ENCODE measurements around the gene ADAMTS17.
"Not testable (repeated sequence)": the region's sequence is repeated elsewhere in the genome, so short reads cannot be mapped to it uniquely, and the experiment has no call there.

Gene ADAMTS17

GRCh38 chr15:99995543-99995942, 346.2 kb downstream of the ADAMTS17 start:
- no peak for DNase-seq (ENCODE audit: low read depth in 2 of 2)

DNA sequence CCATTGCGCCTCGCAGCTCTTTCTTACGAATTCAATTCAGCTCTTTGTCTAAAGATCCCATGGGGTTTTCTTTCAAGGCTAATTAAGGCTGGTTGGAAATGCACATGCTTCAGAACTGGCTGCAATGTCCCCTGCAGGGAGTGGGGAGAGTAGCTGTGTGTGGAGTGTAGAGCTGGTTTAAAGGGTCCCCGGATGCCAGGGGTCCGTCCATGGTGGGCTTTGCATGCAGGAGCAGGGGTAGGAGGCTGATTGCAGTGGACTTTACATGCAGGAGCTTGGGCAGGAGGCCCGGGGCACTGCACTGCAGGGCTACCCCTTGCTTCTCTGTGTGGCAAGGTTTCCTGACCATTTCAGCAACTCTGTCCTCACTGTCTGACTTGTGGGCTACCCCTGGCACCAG, 346.9 kb downstream of the ADAMTS17 start:
- no peak for DNase-seq (ENCODE audit: low read depth in 2 of 2)

DNA sequence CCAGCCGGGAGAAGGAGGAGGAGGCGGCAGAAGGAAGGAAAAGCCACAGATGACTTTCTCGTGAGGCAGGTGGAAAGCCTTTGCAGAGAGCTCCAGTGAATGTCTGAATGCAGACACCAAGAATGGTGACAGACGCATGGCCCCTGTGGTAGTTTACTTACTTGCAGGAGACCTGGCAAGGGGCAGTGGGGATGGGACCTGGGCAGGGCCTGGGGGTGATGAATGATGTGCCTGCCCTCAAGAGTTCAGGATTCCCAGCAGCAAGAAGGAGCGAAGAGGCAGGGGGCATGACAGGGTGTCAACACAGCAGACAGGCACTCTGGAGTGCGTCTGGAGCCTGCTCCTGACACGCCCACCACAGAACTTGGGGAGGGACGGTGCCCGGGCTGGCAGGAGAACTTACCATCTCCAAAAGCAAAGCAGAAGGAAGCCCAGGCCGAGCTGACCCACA, 348.1 kb downstream of the ADAMTS17 start:
- DNase-seq (ENCODE audit: low read depth in 2 of 2): no peak

DNA sequence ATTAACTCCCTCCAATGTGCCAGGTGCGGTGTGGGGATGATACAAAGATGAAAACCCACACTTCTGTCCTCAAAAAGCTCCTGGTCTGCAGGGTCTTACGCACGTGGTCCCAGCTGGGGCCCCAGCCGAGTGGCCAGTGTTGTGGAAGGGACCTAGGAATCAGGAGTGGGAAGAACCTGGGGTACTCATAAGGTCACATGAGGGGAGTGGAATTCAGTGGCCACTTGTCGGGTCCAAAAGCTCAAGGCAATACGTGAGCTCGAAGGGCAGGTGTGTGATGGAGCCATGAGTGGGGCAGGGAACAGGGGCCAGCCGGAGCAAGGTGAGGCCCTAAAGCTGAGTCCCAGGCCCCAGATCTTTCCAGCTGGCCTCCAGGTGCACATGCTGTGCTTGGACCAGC, 348.5 kb downstream of the ADAMTS17 start:
- no peak for DNase-seq (ENCODE audit: low read depth in 2 of 2)

DNA sequence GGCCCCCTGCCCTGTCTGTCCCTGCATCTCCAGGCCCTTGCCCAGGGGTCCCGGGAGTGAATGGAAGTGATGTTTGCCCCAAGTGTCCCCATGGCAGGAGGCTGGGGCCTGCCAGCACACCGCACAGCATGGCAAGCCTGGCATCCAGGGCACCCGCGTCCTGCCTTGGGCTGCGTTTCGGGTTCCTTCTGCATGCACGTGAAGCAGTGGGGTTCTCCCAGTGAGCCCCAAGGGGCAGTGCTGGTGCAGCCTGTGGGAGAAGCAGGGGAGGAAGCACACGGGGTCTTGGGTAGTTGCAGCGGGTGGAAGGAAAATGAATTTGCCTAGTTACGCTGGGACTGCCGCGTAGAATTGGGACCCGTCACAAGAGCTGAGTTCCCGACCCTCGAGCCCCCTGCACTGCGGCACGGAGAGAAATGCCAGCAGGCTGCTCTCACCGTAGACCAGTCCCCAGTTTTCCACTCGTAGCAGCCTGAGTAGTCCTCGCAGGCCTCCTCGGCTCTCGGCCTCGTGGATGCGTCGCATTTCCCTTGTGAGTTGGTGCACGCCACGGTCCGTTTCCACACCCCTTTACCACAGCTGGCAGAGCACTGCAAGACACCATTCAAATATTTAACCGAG, 349.1 kb downstream of the ADAMTS17 start:
- DNase-seq (ENCODE audit: low read depth in 2 of 2): no peak

DNA sequence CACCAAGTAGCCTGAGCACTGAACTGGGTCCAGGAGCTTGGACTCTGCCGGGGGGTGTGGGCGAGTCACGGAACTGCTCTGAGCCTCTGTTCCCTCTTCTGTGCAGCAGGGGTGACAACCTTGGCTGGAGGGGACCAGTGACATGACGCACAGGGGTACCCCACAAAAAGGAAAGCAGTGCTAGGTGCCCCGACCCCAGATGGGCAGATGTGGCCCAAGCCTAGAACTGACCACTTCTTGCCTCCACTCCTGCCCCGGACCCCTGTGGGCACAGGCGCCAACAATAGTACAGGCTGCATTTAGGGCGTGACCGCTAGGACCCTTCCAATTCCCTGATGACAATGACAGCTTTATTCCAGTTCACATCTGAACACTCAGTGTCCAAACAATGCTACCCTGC, 352.7 kb downstream of the ADAMTS17 start:
- no peak for DNase-seq (ENCODE audit: low read depth in 2 of 2)

- DNase-seq (ENCODE audit: low read depth in 2 of 2): no peak
These were observed 354.1 kb downstream of the ADAMTS17 start for GRCh38 chr15:99987701-99988100.

GRCh38 chr15:99987119-99987506, 354.7 kb downstream of the ADAMTS17 start:
- no peak for DNase-seq (ENCODE audit: low read depth in 2 of 2)

- DNase-seq (ENCODE audit: low read depth in 2 of 2): no peak
These were observed 355.3 kb downstream of the ADAMTS17 start for GRCh38 chr15:99986297-99987118.

- no peak for DNase-seq (ENCODE audit: low read depth in 2 of 2)
These were observed 355.9 kb downstream of the ADAMTS17 start for GRCh38 chr15:99985878-99986277.

- no peak for DNase-seq (ENCODE audit: low read depth in 2 of 2)
These were observed 357.1 kb downstream of the ADAMTS17 start for GRCh38 chr15:99984491-99985243.

- no peak for DNase-seq (ENCODE audit: low read depth in 2 of 2)
These were observed 357.9 kb downstream of the ADAMTS17 start for GRCh38 chr15:99983886-99984286.

- DNase-seq (ENCODE audit: low read depth in 2 of 2): no peak
These were observed 358.4 kb downstream of the ADAMTS17 start for GRCh38 chr15:99983171-99983885.

DNA sequence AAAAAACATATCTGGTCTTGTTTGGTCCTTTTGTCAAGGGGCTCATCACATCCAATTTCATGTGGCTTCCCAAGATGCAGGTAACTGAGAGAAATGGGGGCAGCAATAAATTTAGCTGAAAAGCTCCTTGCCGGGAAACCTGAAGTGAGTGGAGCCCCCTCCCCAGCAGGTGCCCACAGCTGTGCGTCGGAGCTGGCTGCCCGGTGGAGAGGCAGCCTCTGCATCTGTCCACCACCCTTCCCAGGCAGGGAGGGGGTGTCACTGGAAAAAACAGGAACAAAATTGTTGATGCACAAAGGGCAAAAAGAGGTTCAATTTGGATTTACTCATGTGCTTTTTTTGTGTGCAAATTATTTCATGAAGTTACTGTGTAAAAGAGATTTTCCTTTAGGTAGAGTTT, 359.1 kb downstream of the ADAMTS17 start:
- DNase-seq (ENCODE audit: low read depth in 2 of 2): no peak

DNA sequence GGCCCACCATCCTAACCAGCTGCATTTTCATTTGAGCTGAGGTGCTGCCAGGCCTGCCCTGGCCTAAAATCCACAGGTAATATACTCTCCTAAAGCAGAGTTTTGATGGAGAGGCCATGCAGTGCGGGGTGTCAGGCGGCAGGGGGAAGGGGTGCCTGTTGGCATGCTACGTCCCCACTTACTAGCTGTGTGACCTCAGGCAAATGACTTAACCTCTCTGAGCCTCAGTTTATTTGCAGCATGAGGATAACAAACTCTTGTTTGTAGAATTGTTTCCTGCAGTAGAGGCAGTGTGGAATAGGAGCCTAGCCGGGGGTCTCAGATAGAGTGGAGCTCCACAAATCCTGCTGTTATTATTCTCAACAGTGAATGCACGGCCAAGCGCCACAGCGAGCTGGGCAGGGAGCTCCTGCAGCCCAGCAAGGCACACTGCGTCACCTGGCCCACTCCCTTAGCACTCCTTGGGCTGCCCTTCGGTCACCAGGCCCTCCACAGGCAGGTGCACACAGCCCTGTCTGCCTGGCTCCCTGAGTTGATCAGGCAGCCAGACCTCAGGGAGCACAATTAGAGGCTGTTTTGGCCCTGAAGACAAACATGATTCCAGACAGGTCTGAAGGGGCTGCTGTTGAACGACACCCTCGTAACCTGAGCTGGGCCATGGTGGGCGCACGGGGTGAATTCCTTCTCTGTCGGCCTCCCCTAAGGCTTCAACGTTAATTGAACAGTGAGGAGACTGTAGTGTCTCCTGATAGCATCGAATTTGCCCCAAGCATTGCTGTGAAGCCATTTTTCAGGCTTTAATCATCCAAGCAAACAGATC, 359.7 kb downstream of the ADAMTS17 start:
- DNase-seq (ENCODE audit: low read depth in 2 of 2): no peak

DNA sequence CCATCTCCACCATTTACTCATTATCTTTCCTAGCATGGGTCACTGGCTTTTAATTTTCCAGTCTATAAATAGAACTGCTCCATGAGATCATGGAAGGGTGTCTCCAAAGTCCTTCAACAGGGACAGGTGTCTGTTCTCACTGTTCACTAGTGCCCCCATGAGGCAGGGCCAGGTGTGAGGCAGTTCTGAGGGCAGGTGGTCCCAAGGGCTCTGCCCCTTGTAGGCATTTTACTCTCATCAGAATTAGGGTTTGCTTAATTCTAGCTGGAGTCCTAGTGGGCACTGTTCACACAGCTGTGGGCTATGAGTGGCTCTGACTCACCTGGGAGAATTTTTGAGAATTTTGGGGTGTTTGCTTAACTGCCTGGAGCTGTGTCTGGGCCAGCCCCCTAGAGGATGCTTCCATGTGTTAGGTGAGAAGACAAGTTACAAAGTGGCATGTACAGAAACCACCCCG, 360.6 kb downstream of the ADAMTS17 start:
- DNase-seq (ENCODE audit: low read depth in 2 of 2): no peak

- DNase-seq (ENCODE audit: low read depth in 2 of 2): no peak
These were observed 361.0 kb downstream of the ADAMTS17 start for GRCh38 chr15:99980752-99981151.

DNA sequence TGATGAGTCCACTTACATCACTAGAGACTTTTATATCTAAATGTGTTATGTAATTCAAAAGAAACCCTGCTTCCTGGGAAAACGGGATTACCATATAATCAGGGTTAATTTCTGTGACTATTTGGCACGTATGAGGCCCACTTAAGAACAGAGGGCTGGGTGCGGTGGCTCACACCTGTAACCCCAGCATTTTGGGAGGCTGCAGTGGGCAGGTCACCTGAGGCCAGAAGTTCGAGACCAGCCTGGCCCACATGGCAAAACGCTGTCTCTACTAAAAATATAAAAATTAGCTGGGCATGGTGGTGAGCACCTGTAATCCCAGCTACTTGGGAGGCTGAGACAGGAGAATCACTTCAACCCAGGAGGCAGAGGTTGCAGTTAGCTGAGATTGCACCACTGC, 361.9 kb downstream of the ADAMTS17 start:
- DNase-seq (ENCODE audit: low read depth in 2 of 2): not testable (repeated sequence)

- DNase-seq (ENCODE audit: low read depth in 2 of 2): no peak
These were observed 362.4 kb downstream of the ADAMTS17 start for GRCh38 chr15:99979371-99979770.

DNA sequence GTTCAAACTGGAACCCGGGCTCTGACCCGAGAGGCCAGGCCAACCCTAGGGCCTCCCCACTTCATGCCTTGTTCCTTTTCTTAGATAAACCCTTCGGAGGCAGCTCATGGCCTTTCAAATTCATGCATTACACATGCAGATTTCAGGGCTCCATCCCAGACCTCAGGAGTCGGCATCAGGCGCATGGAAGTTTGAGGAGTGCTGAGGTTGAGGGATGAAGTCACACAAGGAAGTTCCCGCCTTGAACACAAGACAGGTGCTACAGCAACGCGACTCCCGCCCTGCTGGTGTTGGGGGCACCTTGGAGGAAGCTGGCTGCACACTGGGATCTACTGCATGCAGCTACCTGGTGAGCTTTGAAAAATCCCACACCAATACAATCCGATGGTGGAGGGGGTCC, 363.3 kb downstream of the ADAMTS17 start:
- no peak for DNase-seq (ENCODE audit: low read depth in 2 of 2)

GRCh38 chr15:99977929-99978328, 363.8 kb downstream of the ADAMTS17 start:
- no peak for DNase-seq (ENCODE audit: low read depth in 2 of 2)
